ENCODE data around the gene RNFT2.

Gene RNFT2

DNA sequence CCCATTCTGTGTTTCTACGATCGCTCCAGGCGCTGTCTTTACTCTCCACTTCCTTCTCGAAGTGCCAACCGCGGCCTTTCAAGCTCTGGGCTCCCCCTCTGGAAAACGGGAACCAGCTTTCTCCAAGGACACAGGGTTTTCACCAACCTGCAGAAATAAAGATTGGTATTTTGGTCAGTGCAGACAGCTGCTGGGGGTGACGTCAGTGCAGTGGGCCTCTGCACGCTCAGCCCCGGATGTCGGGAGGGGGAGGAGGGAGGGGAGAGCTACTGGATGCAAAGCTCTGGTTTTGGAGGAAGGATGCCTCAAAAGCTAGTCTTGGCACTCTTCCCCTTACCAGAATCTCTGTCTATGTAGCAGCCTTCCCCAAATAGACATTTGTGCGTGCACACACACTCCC, 123.2 kb downstream of the RNFT2 start:
- TF ChIP-seq ZFX (IDR thresholded peaks at IDR 0.05), result no peak
- TF ChIP-seq, protein P1, sequence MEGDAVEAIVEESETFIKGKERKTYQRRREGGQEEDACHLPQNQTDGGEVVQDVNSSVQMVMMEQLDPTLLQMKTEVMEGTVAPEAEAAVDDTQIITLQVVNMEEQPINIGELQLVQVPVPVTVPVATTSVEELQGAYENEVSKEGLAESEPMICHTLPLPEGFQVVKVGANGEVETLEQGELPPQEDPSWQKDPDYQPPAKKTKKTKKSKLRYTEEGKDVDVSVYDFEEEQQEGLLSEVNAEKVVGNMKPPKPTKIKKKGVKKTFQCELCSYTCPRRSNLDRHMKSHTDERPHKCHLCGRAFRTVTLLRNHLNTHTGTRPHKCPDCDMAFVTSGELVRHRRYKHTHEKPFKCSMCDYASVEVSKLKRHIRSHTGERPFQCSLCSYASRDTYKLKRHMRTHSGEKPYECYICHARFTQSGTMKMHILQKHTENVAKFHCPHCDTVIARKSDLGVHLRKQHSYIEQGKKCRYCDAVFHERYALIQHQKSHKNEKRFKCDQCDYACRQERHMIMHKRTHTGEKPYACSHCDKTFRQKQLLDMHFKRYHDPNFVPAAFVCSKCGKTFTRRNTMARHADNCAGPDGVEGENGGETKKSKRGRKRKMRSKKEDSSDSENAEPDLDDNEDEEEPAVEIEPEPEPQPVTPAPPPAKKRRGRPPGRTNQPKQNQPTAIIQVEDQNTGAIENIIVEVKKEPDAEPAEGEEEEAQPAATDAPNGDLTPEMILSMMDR (conservative IDR thresholded peaks at IDR 0.05), result no peak
- H3K27ac ChIP-seq, result no peak overlapping the region

DNA sequence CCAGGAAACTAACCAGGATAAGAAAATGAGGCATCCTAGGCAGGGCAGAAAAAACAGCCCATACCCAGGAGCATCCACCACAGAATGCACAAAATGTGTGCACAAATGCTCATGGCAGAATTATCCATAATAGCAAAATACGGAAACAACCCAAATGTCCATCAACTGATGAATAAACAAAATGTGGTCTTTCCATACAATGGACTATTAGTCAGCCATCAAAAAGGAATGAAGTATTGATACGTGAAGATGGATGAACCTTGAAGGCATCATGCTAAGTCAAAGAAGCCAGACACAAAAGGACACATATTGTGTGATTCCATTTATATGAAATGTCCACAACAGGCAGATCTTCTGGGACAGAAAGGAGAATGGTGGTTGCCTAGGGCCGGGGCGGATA, 124.1 kb downstream of the RNFT2 start:
- TF ChIP-seq, protein P1 (conservative IDR thresholded peaks at IDR 0.05), result no peak
- no peak for TF ChIP-seq ZFX (IDR thresholded peaks at IDR 0.05)
- H3K27ac ChIP-seq, result no peak overlapping the region

DNA sequence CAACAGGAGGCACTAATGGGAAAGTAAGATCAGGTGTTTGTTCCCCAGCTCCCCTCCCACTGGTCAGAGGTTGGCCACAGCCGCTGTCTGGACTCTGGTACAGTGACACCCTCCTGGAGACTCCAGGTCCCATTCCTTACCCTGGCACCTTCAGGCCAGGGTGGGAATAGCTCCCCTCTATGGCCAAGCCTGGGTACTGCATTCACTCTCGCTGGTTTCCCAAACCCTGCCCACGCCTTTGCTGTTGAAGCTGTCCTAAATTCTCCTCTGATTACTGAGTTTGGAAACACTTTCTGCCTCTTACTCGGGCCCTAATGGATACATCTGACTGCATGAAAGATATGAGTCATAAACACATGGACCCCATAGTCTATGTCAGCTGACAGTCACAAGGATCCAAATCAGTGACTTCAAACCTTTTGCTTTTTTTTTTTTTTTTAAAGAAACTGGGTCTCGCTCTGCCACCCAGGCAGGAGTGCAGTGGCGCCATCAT, 125.2 kb downstream of the RNFT2 start:
- TF ChIP-seq ZFX (IDR thresholded peaks at IDR 0.05), result no peak
- TF ChIP-seq, protein P1 (conservative IDR thresholded peaks at IDR 0.05), result peak; percentile 55
- H3K27ac ChIP-seq, result no peak overlapping the region

DNA sequence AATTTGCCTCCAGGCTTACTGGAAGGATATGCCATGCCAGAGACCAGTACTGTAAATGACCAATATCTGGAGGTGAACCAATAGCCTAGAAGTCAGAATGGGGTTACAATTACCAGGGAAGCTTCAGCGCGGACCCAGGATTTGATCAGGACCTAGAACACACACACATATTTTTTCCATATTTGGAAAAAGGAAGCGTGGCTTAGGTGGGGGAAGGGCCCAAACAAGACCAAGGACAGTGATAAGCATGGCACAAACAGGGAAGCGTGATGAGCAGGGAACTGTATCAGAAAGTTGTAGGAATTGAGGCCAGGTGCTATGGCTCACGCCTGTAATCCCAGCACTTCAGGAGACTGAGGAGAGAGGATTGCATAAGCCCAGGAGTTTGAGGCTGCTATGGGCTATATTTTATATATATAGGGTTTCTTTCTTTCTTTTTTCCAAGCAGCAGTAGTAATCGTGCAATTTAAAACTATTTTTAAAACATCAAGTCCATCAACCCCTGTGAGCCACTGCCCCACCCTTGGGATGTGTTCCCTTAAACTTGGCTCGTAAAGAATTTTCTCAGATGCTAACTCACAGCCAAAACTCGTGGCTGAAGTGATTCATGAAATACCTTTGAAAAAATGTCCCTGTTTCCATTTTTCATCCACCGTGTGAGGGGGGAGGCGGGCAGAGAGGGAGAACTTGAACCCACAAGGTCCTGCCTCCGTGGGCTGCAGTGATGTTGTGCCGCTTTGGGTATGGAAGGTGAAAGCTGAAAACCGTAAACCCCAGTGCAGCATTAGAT, 126.5 kb downstream of the RNFT2 start:
- TF ChIP-seq ZFX (IDR thresholded peaks at IDR 0.05), result no peak
- TF ChIP-seq, protein P1 (conservative IDR thresholded peaks at IDR 0.05), result no peak
- no peak overlapping the region for H3K27ac ChIP-seq

DNA sequence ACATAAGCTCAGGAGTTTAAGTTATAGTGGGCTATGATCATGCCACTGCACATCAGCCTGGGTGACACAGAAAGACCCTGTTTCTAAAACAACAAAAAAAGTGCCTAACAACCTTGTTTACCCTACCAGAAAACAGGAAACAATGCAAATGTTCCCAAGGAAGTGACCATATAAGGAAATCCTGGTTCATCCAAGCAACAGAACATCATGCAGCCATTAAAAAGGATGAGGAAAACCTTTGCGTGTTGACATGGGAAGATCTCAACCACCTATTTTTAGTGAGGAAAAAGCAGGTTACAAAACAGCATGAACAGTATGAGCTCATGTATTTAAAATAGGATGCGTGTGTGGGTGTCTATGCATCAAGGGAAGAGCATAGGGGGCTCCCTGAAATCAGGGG, 129.4 kb downstream of the RNFT2 start:
- no peak for TF ChIP-seq ZFX (IDR thresholded peaks at IDR 0.05)
- TF ChIP-seq, protein P1 (conservative IDR thresholded peaks at IDR 0.05), result no peak
- H3K27ac ChIP-seq, result no peak overlapping the region; the same call in 1 of the 2 replicates

DNA sequence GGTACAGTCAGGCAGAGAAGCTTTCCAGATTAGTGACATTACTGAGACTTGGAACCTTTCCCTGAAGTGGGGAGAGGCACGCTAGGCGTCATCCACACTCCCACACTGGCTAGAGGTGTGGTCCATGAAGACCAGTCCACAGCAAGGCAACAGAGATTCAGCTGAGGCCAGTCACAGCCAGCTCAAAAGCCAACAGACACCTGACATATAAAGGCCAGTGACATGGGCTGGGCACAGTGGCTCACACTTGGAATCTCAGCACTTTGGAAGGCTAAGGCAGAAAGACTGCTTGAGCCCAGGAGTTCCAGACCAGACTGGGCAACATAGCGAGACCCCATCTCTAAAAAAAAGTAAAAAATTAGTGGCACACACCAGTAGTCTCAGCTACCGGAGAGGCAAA, 132.2 kb downstream of the RNFT2 start:
- TF ChIP-seq ZFX (IDR thresholded peaks at IDR 0.05), result no peak
- TF ChIP-seq, protein P1 (conservative IDR thresholded peaks at IDR 0.05), result no peak
- H3K27ac ChIP-seq, result no peak overlapping the region

DNA sequence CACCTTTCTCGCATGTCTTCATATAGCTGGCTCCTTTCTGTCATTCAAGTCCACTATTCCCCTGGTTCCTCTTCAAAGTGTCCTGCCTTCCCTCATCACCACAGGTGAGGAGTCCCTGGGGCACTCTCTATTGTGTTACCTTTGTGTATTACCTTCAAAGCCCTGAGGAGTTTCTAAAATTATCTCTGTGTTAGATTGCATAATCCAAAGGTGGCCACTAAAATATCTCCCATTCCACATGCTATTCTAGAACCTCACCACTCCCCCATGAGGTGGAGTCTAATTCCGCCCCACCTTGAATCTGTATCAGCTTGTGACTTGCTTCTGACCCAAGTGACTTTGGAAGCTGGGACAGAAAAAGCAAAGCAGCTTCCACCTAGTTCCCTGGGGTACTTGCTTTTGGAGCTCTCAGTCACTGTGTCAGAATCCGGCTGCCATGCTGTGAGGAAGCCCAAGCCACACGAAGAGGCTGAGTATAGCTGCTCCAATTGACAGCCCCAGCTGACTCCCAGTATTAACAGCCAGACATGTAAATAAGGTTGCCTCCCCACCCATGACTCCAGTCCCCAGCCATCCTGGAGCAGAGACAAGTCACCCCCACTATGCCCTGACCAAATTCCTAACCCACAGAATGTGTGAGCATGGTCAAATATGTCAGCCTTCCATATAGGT, 136.3 kb downstream of the RNFT2 start:
- TF ChIP-seq ZFX (IDR thresholded peaks at IDR 0.05), result no peak
- TF ChIP-seq, protein P1 (conservative IDR thresholded peaks at IDR 0.05), result no peak
- H3K27ac ChIP-seq, result no peak overlapping the region
